Aorta (tissue), 5 donors: Measurements from ENCODE around the gene ZNF335. TPM values are rescaled to one million over a fixed set of nuclear protein-coding genes. Genes with fewer than 3 reads are reported as not detected.
"Not testable (repeated sequence)": the region's sequence is repeated elsewhere in the genome, so short reads cannot be mapped to it uniquely, and the experiment has no call there.

Experiments used
- ATAC-seq: fragments of 200-7000 bp; cut with Tn5 transposase; one replicate; pipeline ENCODE4 v1.9.1; 2022; ENCODE audit warnings: moderate library complexity; ENCODE audit not compliant: low FRiP score
- DNase-seq, 2 donors: peaks; one replicate each; pipeline ENCODE4 v3.0.0-alpha.2; 2020
- H3K27ac ChIP-seq, 2 donors: one replicate each; pipeline ENCODE4 v1.5.1; 2013; ENCODE audit warnings: low read length in 2 of 2, mild to moderate bottlenecking in 2 of 2, moderate library complexity in 2 of 2, control low read depth in 1 of 2, inconsistent platforms in 1 of 2, low read depth in 1 of 2
- H3K27me3 ChIP-seq, 2 donors: one replicate each; pipeline ENCODE4 v1.6.1; 2013; ENCODE audit warnings: control low read depth in 1 of 2, low read length in 1 of 2, mild to moderate bottlenecking in 1 of 2, moderate library complexity in 1 of 2; ENCODE audit not compliant: insufficient read depth in 2 of 2, control insufficient read depth in 1 of 2
- H3K36me3 ChIP-seq, 2 donors: one replicate each; pipeline ENCODE4 v1.6.1; 2013; ENCODE audit warnings: control low read depth in 1 of 2, low read length in 1 of 2, mild to moderate bottlenecking in 1 of 2; ENCODE audit not compliant: insufficient read depth in 2 of 2, control insufficient read depth in 1 of 2
- H3K4me1 ChIP-seq, 2 donors: one replicate each; pipeline ENCODE4 v1.6.1; 2013; ENCODE audit warnings: low read length in 2 of 2, control low read depth in 1 of 2, mild to moderate bottlenecking in 1 of 2, moderate library complexity in 1 of 2; ENCODE audit not compliant: insufficient read depth in 2 of 2, control insufficient read depth in 1 of 2
- H3K4me3 ChIP-seq, 2 donors: one replicate each; pipeline ENCODE4 v1.5.1; 2013; ENCODE audit warnings: low read length in 2 of 2, control low read depth in 1 of 2, mild to moderate bottlenecking in 1 of 2
- H3K9me3 ChIP-seq: one replicate; pipeline ENCODE4 v1.6.1; 2013; ENCODE audit warnings: mild to moderate bottlenecking, low read length; ENCODE audit not compliant: control insufficient read depth
- WGBS, 2 donors: extraction: QIAGEN DNeasy Blood & Tissue Kit; methylation state at CpG; one replicate each; pipeline ENCODE4 v1.1.7; 2013; 5-methylcytosine and 5-hydroxymethylcytosine counted together
- intact Hi-C, 2 donors: fragments of 100-400 bp; cut with DNase I; formaldehyde crosslinking; loops; one replicate each; pipeline versions ENCODE4 v1.14.2 to v1.15.0; 2022
- polyA plus RNA-seq, 2 donors: library from polyadenylated mRNA; stranded (reverse); fragments of 200-250 nt; gene quantifications; one replicate each; pipeline ENCODE4 v1.2.3, GENCODE V29; 2013
- total RNA-seq, 2 donors: library from RNA; stranded (reverse); fragmentation: NEBNext Ultra II Directional; extraction: Animal tissue kit (Norgen Biotek cat#: 25700); gene quantifications; one replicate each; pipeline ENCODE4 v1.2.1, GENCODE V29; 2021
- donor health status: healthy with polysubstance abuse.
- donor health status: Bipolar disorder and iron deficiency.
- donor health status: DM: no; HTN: no; CAD: no.
- donor health status: DM: no; HTN: no; CAD: no.
- donor health status: DM: yes; HTN: yes; CAD: no.

ZNF335 gene
- total and polyA plus RNA-seq, 4 donors: 2.8 to 31.4 (median 20.5) TPM

DNA sequence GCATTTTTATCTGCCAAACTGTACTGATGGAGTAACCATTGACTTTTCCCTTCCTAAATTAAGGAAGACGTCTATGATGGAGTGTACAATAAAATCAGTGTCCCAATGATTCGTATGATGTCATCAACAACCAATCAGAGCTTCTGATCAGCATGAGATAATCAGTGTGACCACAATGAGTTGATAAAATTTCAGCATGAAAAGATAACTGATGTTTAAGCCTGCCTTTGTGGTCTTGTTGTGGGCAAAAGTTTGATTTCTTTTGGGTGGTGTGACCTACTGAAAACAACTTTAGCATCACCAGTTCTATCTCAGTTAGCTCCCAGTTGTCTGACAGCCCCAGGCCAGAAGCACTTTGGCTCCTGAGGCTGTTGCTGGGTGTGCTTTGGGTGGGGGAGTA is 34.2 kb downstream of the ZNF335 start:
- no peak overlapping the region for H3K27ac ChIP-seq
- WGBS, 2 donors: 64 to 72% methylated on average over 2 of the region's 2 CpGs
- intact Hi-C loops: loop anchor here in 1 of 2 donors (10.0 kb wide), 1 partner anchor 143 kb away; the partner anchor contains the start of genes DNTTIP1 and WFDC3

GRCh38 chr20:45935416-45936046 is 36.5 kb downstream of the ZNF335 start:
- no peak for DNase-seq
- WGBS, 2 donors: 10% methylated on average over 21 of the region's 21 CpGs
- peak overlapping the region; percentile 33 to 34 for H3K27ac ChIP-seq
- peaks cover 0 to 14% of the 10 kb centered on the region in 2 donors for H3K36me3 ChIP-seq
- ATAC-seq: no peak
- intact Hi-C loops: loop anchor here (1.0 to 10.0 kb wide), 4 partner anchors 23 to 141 kb away; partner anchors contain the start of genes DNTTIP1 (in 1 of the 2), PLTP (in 1 of the 2), WFDC3 (in 1 of the 2) and ZNF335 (in 1 of the 2)
- H3K9me3 ChIP-seq: no peaks in the 10 kb centered on the region
- no peaks in the 10 kb centered on the region for H3K4me1 ChIP-seq
- no peaks in the 10 kb centered on the region for H3K27me3 ChIP-seq
- H3K4me3 ChIP-seq: peak overlapping the region; percentile 45 to 72

More for the DNA sequence above, 34.2 kb downstream of the ZNF335 start:
- H3K4me3 ChIP-seq: no peak overlapping the region
- H3K4me1 ChIP-seq: no peaks in the 10 kb centered on the region
- no peak for ATAC-seq
- H3K27me3 ChIP-seq: no peaks in the 10 kb centered on the region
- H3K9me3 ChIP-seq: no peaks in the 10 kb centered on the region
- H3K36me3 ChIP-seq: peaks cover 0 to 19% of the 10 kb centered on the region in 2 donors
- DNase-seq: no peak

- H3K27me3 ChIP-seq: no peaks in the 10 kb centered on the region
- no peaks in the 10 kb centered on the region for H3K9me3 ChIP-seq
- H3K36me3 ChIP-seq: peaks cover 0 to 13% of the 10 kb centered on the region in 2 donors
- intact Hi-C loops: loop anchor here (1.0 to 10.0 kb wide), 5 partner anchors 22 to 140 kb away; partner anchors contain the start of genes CTSA (in 1 of the 2), DNTTIP1 (in 1 of the 2), NEURL2 (in 1 of the 2) and PLTP (in 1 of the 2)
- DNase-seq (peak; percentile 99), ATAC-seq (peak; percentile 96)
- WGBS, 2 donors: 0% methylated on average over 64 to 102 of the region's 102 CpGs
- no peaks in the 10 kb centered on the region for H3K4me1 ChIP-seq
- H3K27ac ChIP-seq: peak within 1 kb of the TSS; percentile 80 to 81
- H3K4me3 ChIP-seq: peak within 1 kb of the TSS; percentile 59 to 77
Observed at GRCh38 chr20:45934586-45935415, 37.2 kb downstream of the ZNF335 start, which contains the start of gene PCIF1. Gene PCIF1 (plus strand): TSS chr20:45934683. CDS start chr20:45939000, 4,317 bp downstream.

GRCh38 chr20:45934046-45934585 is 37.9 kb downstream of the ZNF335 start:
- Histone ChIP-seq H3K4me3 (peak overlapping the region; percentile 29 to 59), H3K9me3 (no peaks in the 10 kb centered on the region), H3K36me3 (peaks cover 0 to 7% of the 10 kb centered on the region in 2 donors), H3K4me1 (no peaks in the 10 kb centered on the region), H3K27me3 (no peaks in the 10 kb centered on the region), H3K27ac (peak overlapping the region in 1 of 2 donors; percentile 80)
- ATAC-seq (peak; percentile 56), DNase-seq (peak; percentile 78 to 87)
- intact Hi-C loops: loop anchor here (1.0 to 10.0 kb wide), 3 partner anchors 37 to 139 kb away; partner anchors contain the start of genes CTSA (in 1 of the 2), DNTTIP1 (in 1 of the 2), NEURL2 (in 1 of the 2) and WFDC3 (in 1 of the 2)
- WGBS, 2 donors: 0% methylated on average over 28 to 34 of the region's 34 CpGs

GRCh38 chr20:45933266-45934045 is 38.5 kb downstream of the ZNF335 start:
- no peaks in the 10 kb centered on the region for H3K4me1 ChIP-seq
- peak overlapping the region; percentile 29 to 59 for H3K4me3 ChIP-seq
- peak; percentile 41 for ATAC-seq
- peak overlapping the region in 1 of 2 donors; percentile 80 for H3K27ac ChIP-seq
- H3K9me3 ChIP-seq: no peaks in the 10 kb centered on the region
- H3K27me3 ChIP-seq: no peaks in the 10 kb centered on the region
- DNase-seq: peak; percentile 85 to 86
- intact Hi-C loops: loop anchor here (1.0 to 10.0 kb wide), 3 partner anchors 37 to 139 kb away; partner anchors contain the start of genes CTSA (in 1 of the 2), DNTTIP1 (in 1 of the 2), NEURL2 (in 1 of the 2) and WFDC3 (in 1 of the 2)
- peaks cover 0 to 2% of the 10 kb centered on the region in 2 donors for H3K36me3 ChIP-seq
- 23% methylated on average over 22 of the region's 22 CpGs for WGBS, 2 donors

DNA sequence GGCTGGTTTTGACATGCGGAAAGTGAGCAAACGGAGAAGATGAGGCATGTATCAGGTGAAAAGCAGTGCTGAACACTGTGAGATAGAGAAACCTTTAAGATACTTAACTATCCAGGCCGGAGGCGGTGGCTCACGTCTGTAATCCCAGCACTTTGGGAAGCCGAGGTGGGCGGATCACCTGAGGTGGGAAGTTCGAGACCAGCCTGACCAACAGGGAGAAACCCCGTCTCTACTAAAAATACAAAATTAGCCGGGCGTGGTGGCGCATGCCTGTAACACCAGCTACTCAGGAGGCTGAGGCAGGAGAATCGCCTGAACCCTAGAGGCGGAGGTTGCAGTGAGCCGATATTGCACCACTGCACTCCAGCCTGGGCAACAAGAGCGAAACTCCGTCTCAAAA is 40.3 kb downstream of the ZNF335 start:
- not testable (repeated sequence) for DNase-seq, H3K9me3 ChIP-seq, ATAC-seq, H3K36me3 ChIP-seq, H3K27ac ChIP-seq, H3K4me3 ChIP-seq, H3K27me3 ChIP-seq, H3K4me1 ChIP-seq
- 95 to 96% methylated on average over 16 to 17 of the region's 17 CpGs for WGBS, 2 donors
- intact Hi-C loops: loop anchor here in 1 of 2 donors (10.0 kb wide), 1 partner anchor 137 kb away; the partner anchor contains the start of genes DNTTIP1 and WFDC3

- intact Hi-C loops: no loop called here
- Histone ChIP-seq H3K9me3 (no peaks in the 10 kb centered on the region), H3K36me3 (no peaks in the 10 kb centered on the region), H3K27me3 (no peaks in the 10 kb centered on the region), H3K4me3 (no peak overlapping the region), H3K27ac (no peak overlapping the region), H3K4me1 (no peaks in the 10 kb centered on the region)
- WGBS, 2 donors: 81 to 83% methylated on average over 14 of the region's 14 CpGs
- ATAC-seq (no peak), DNase-seq (no peak)
Observed at GRCh38 chr20:45927071-45927878, 44.7 kb downstream of the ZNF335 start.
